Activated CD4-positive, alpha-beta T cell treated with anti-CD3 and anti-CD28 coated beads, Interleukin-2, amount 50 U/mL, for 4 hours (primary cell): ENCODE measurements around the gene PLAC1.

Experiments
- DNase-seq, 2 experiments: peaks; one replicate each; pipeline ENCODE4 v3.0.0-alpha.2; 2020

PLAC1 gene

GRCh38 chrX:134658002-134658759 lies at the start of gene PLAC1:
TSS of gene PLAC1 (minus strand) at chrX:134658471. CDS start at chrX:134566682, 91,789 bp downstream.
- no peak for DNase-seq

- no peak for DNase-seq
Observed at GRCh38 chrX:134706138-134706537, 47.9 kb upstream of the PLAC1 start.

GRCh38 chrX:134695999-134696398 lies 37.7 kb upstream of the PLAC1 start:
- DNase-seq: no peak

GRCh38 chrX:134694333-134695322 lies 36.4 kb upstream of the PLAC1 start:
- DNase-seq: no peak

- DNase-seq: no peak
Observed at GRCh38 chrX:134693644-134694043, 35.4 kb upstream of the PLAC1 start.

- DNase-seq: no peak
Observed at GRCh38 chrX:134692990-134693389, 34.7 kb upstream of the PLAC1 start.

- DNase-seq: no peak
Observed at GRCh38 chrX:134692233-134692632, 34.0 kb upstream of the PLAC1 start.

GRCh38 chrX:134691453-134691852 lies 33.2 kb upstream of the PLAC1 start:
- DNase-seq: no peak

- DNase-seq: no peak
Observed at GRCh38 chrX:134688839-134689238, 30.6 kb upstream of the PLAC1 start.

- no peak for DNase-seq
Observed at GRCh38 chrX:134688031-134688823, 30.0 kb upstream of the PLAC1 start.

- no peak for DNase-seq
Observed at GRCh38 chrX:134685668-134686067, 27.4 kb upstream of the PLAC1 start.

GRCh38 chrX:134684956-134685355 lies 26.7 kb upstream of the PLAC1 start:
- no peak for DNase-seq

GRCh38 chrX:134683351-134684005 lies 25.2 kb upstream of the PLAC1 start:
- DNase-seq: no peak

- no peak for DNase-seq
Observed at GRCh38 chrX:134682081-134682480, 23.8 kb upstream of the PLAC1 start.

- DNase-seq: no peak
Observed at GRCh38 chrX:134679644-134680043, 21.4 kb upstream of the PLAC1 start.

GRCh38 chrX:134679221-134679620 lies 20.9 kb upstream of the PLAC1 start:
- DNase-seq: no peak

GRCh38 chrX:134677332-134677731 lies 19.1 kb upstream of the PLAC1 start:
- no peak for DNase-seq

GRCh38 chrX:134676436-134676835 lies 18.2 kb upstream of the PLAC1 start:
- DNase-seq: no peak

- DNase-seq: no peak
Observed at GRCh38 chrX:134673123-134673522, 14.9 kb upstream of the PLAC1 start.

- no peak for DNase-seq
Observed at GRCh38 chrX:134672101-134672500, 13.8 kb upstream of the PLAC1 start.

- DNase-seq: no peak
Observed at GRCh38 chrX:134671294-134671693, 13.0 kb upstream of the PLAC1 start.

- DNase-seq: no peak
Observed at GRCh38 chrX:134670134-134670924, 12.1 kb upstream of the PLAC1 start.
